Measurements from ENCODE around the gene GPR75.

- no peak for TF ChIP-seq MAX (IDR thresholded peaks at IDR 0.05)
- TF ChIP-seq CEBPB (IDR thresholded peaks at IDR 0.05) = no peak
- TF ChIP-seq NFIC (IDR thresholded peaks at IDR 0.05) = no peak
- TF ChIP-seq REST (IDR thresholded peaks at IDR 0.05; ENCODE audit: low read depth) = no peak
- TF ChIP-seq TEAD4 (IDR thresholded peaks at IDR 0.05) = no peak
- no peak for TF ChIP-seq RAD21 (IDR thresholded peaks at IDR 0.05; ENCODE audit: low read depth)
- no peak for TF ChIP-seq EP300 (IDR thresholded peaks at IDR 0.05; ENCODE audit: borderline replicate concordance)
- no peak for TF ChIP-seq TAF1 (IDR thresholded peaks at IDR 0.05; ENCODE audit: low read depth)
- no peak for TF ChIP-seq FOXM1 (IDR thresholded peaks at IDR 0.05; ENCODE audit: borderline replicate concordance, low read depth)
- no peak for TF ChIP-seq YY1 (IDR thresholded peaks at IDR 0.05; ENCODE audit: low read depth)
- no peak for TF ChIP-seq TCF12 (IDR thresholded peaks at IDR 0.05; ENCODE audit: low read depth)
- TF ChIP-seq USF1 (IDR thresholded peaks at IDR 0.05) = no peak
- TF ChIP-seq EGR1 (IDR thresholded peaks at IDR 0.05) = no peak
Observed at GRCh38 chr2:53886406-53887280, 26.9 kb upstream of the GPR75 start.

Data from Ishikawa (cell line).